Prostate gland (tissue), 2 donors: ENCODE results near the gene AMOTL1. TPM values are rescaled to one million over a fixed set of nuclear protein-coding genes. Genes with fewer than 3 reads are reported as not detected.

Source experiments
- DNase-seq: peaks from one replicate; pipeline ENCODE4 v3.0.0-alpha.2; 2019; ENCODE audit warnings: low spot score
- H3K27ac ChIP-seq, 2 donors: fragments of 200-600 bp; sonication (generic); 2 replicates each; pipeline ENCODE4 v1.5.1; 2017 to 2019
- H3K27me3 ChIP-seq: fragments of 200-600 bp; sonication (generic); replicated peaks from 2 replicates; pipeline ENCODE4 v1.5.1; 2019; ENCODE audit not compliant: insufficient read depth
- H3K36me3 ChIP-seq, 2 donors: fragments of 200-600 bp; sonication (generic); 1 replicate in 1 of 2; 2 replicates in 1 of 2; pipeline versions ENCODE4 v1.5.1 to v1.8.1; 2017 to 2019
- H3K4me1 ChIP-seq: fragments of 200-600 bp; sonication (generic); replicated peaks from 2 replicates; pipeline ENCODE4 v1.5.1; 2019
- H3K4me3 ChIP-seq, 2 donors: fragments of 200-600 bp; sonication (generic); 2 replicates each; pipeline ENCODE4 v1.5.1; 2017 to 2019
- H3K9me3 ChIP-seq: fragments of 200-600 bp; sonication (generic); 2 replicates; pipeline ENCODE4 v1.5.1; 2017
- POLR2A ChIP-seq: fragments of 450-650 bp; IDR thresholded peaks from one replicate; pipeline ENCODE4 v1.6.1; 2016; ENCODE audit warnings: antibody characterized with exemption, mild to moderate bottlenecking
- POLR2AphosphoS5 ChIP-seq: sonication (generic); formaldehyde crosslinking; IDR thresholded peaks from one replicate; pipeline ENCODE4 v1.6.1; 2017; ENCODE audit warnings: antibody characterized with exemption
- WGBS: methylation state at CpG from one replicate; pipeline ENCODE4 v1.1.5; 2018; 5-methylcytosine and 5-hydroxymethylcytosine counted together
- intact Hi-C: fragments of 100-400 bp; cut with DNase I; formaldehyde crosslinking; loops from one replicate; pipeline ENCODE4 v1.14.2; 2022
- total RNA-seq, 2 donors: library from RNA; depleted of rRNA; stranded (reverse); fragments of >200 nt; gene quantifications; one replicate each; pipeline ENCODE4 v1.1.0, GENCODE V29; 2016
- TF ChIP-seq, protein P1 (sequence below), 4 experiments: fragments of 200-600 bp in 2 of 4; fragments of 450-650 bp in 2 of 4; sonication (generic) in 2 of 4; IDR thresholded peaks; 1 replicate in 3 of 4; 2 replicates in 1 of 4; pipeline ENCODE4 v1.5.1; 2016 to 2019; ENCODE audit warnings: antibody characterized with exemption in 4 of 4, mild to moderate bottlenecking in 2 of 4, moderate library complexity in 2 of 4

AMOTL1 gene
- total RNA-seq, 2 donors from 2014 or later = 49.2 to 67.2 TPM

DNA sequence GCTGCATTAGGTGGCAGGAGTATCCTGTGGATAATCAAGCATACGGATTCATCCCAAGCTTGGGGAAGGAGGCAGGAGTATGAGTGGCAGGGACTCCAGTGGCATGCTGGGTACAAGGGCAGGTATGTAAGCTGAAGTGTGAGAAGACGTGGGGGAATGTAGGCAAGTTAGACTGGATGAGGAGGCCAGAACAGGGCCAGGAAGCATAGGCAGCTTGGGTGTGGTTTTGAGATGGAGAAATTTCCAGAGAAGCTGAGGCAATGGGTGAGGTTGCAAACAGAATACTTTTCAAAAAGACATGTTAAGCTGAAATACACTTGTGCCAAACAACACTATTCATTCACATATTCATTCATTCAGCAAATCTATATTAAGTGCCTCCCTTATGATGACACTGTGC is 43.1 kb upstream of the AMOTL1 start:
- intact Hi-C loops = no loop called here
- no peaks in the 10 kb centered on the region for H3K4me1 ChIP-seq
- no peak overlapping the region for H3K4me3 ChIP-seq
- TF ChIP-seq POLR2AphosphoS5 (no peak), POLR2A (no peak)
- TF ChIP-seq, protein P1, sequence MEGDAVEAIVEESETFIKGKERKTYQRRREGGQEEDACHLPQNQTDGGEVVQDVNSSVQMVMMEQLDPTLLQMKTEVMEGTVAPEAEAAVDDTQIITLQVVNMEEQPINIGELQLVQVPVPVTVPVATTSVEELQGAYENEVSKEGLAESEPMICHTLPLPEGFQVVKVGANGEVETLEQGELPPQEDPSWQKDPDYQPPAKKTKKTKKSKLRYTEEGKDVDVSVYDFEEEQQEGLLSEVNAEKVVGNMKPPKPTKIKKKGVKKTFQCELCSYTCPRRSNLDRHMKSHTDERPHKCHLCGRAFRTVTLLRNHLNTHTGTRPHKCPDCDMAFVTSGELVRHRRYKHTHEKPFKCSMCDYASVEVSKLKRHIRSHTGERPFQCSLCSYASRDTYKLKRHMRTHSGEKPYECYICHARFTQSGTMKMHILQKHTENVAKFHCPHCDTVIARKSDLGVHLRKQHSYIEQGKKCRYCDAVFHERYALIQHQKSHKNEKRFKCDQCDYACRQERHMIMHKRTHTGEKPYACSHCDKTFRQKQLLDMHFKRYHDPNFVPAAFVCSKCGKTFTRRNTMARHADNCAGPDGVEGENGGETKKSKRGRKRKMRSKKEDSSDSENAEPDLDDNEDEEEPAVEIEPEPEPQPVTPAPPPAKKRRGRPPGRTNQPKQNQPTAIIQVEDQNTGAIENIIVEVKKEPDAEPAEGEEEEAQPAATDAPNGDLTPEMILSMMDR (IDR thresholded peaks at IDR 0.05) = no peak
- no peaks in the 10 kb centered on the region for H3K9me3 ChIP-seq
- no peak for DNase-seq
- WGBS = 85% methylated on average over 2 of the region's 2 CpGs
- no peak overlapping the region for H3K27ac ChIP-seq
- no peaks in the 10 kb centered on the region for H3K27me3 ChIP-seq
- H3K36me3 ChIP-seq = no peaks in the 10 kb centered on the region

DNA sequence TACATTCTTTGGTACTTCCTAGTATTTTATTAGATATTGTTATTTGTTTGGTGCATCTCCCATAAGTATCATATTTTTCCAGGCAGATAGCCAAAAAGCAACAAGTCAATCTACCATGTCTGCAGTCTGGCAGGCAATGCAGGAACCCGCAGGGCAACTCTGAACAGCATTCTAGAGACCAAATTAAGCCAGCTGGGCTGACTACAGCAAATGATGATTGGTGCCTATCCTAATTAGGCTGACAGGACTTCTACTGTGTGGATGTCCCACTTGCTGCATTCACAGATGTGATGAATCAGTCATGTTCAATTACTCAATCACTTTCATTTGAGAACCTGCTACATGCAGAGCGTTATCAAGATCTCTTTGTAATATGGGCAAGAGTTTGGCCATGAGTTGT is 40.3 kb upstream of the AMOTL1 start:
- H3K9me3 ChIP-seq = no peaks in the 10 kb centered on the region
- H3K27ac ChIP-seq = no peak overlapping the region
- TF ChIP-seq, protein P1 (IDR thresholded peaks at IDR 0.05) = no peak
- TF ChIP-seq POLR2A = no peak
- no peak for TF ChIP-seq POLR2AphosphoS5
- WGBS = 72% methylated on average over 2 of the region's 2 CpGs
- H3K27me3 ChIP-seq = no peaks in the 10 kb centered on the region
- intact Hi-C loops = no loop called here
- DNase-seq = no peak
- H3K4me3 ChIP-seq = no peak overlapping the region
- H3K4me1 ChIP-seq = no peaks in the 10 kb centered on the region
- H3K36me3 ChIP-seq = no peaks in the 10 kb centered on the region

DNA sequence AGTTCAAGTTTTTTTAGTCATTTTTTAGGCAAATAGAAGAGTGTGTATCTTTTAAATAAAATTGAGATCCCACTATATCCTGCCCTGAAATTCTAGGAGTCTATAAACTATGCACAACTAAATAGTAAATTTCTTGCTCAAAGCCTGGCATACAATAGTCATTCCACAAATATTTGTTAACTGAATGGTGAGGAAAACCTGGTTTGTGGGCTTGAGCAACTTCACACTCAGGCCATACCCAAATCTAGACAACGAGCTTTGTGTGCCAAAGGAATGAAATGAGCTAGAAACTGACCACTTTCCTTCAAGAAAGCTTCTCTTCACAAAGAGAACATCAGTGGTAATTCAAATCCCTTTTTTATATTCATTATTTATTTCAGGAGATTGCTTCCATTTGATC is 39.6 kb upstream of the AMOTL1 start:
- no peaks in the 10 kb centered on the region for H3K27me3 ChIP-seq
- no peak for DNase-seq
- 74% methylated on average over 1 of the region's 1 CpG for WGBS
- no peaks in the 10 kb centered on the region for H3K9me3 ChIP-seq
- no peaks in the 10 kb centered on the region for H3K36me3 ChIP-seq
- TF ChIP-seq, protein P1 (IDR thresholded peaks at IDR 0.05) = no peak
- H3K4me3 ChIP-seq = no peak overlapping the region
- H3K27ac ChIP-seq = no peak overlapping the region
- intact Hi-C loops = no loop called here
- no peaks in the 10 kb centered on the region for H3K4me1 ChIP-seq

DNA sequence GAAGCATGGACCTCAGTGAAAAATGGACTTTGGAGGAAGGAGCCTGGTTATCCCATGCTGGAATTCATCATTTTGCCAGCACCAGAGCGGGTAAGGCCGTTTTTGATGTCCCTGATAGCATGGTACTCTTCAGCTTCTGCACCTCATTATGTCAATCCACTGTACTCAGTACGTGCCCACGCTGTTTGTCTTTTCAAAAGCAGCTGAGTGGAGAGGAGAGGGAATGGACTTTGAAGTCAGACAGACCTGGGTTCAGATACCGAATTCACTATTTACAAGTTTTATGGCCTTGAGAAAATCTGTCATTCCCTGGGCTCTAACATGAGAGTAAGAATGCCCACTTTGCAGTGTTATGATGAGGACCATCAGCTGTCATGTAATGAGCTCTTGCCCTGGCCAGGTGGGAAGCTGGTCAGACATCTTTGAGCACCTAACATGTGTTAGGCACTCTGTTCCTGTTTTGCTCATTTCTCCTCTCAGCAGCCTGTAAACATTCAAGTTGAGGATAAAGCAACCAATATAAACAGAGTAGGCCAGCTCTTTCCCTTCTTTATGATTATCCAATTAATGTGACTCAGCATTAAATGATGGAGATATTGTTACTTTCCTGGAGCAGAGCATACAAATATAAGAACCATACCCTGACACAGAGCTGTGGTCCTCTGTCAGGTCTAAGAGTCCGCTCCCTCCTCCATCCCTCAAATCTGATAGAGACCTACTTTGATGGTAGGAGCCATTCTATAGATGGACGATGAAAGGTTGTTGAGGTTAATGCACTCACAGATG is 39.0 kb upstream of the AMOTL1 start:
- no peaks in the 10 kb centered on the region for H3K27me3 ChIP-seq
- no peaks in the 10 kb centered on the region for H3K36me3 ChIP-seq
- intact Hi-C loops = no loop called here
- H3K27ac ChIP-seq = no peak overlapping the region
- no peaks in the 10 kb centered on the region for H3K4me1 ChIP-seq
- TF ChIP-seq POLR2AphosphoS5 (no peak), POLR2A (no peak)
- TF ChIP-seq, protein P1 (IDR thresholded peaks at IDR 0.05) = no peak
- H3K9me3 ChIP-seq = no peaks in the 10 kb centered on the region
- no peak for DNase-seq
- no peak overlapping the region for H3K4me3 ChIP-seq
- WGBS = 76% methylated on average over 7 of the region's 7 CpGs

DNA sequence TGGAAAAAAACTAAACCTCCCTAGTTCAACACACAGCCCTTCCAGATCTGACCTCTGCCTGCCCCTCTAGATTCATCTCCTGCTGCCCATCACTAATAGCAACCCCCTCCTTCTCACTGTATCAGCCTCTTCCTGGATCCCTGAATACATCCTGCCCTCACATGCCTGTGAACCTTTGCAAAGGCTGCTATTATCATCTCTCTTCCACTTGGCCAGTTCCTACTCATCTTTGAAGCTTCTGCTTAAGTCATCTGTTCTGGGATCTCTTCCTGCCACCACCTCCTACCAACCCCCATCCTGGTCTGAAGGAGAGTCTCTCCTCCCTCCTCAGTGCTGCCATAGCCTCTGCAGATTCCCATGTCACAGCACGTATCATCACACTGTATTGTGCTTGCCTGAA is 38.0 kb upstream of the AMOTL1 start:
- H3K36me3 ChIP-seq = no peaks in the 10 kb centered on the region
- TF ChIP-seq POLR2A (no peak), POLR2AphosphoS5 (no peak)
- TF ChIP-seq, protein P1 (IDR thresholded peaks at IDR 0.05) = no peak
- no peaks in the 10 kb centered on the region for H3K27me3 ChIP-seq
- no peak overlapping the region for H3K4me3 ChIP-seq
- no peak for DNase-seq
- H3K27ac ChIP-seq = no peak overlapping the region
- intact Hi-C loops = no loop called here
- 93% methylated on average over 1 of the region's 1 CpG for WGBS
- no peaks in the 10 kb centered on the region for H3K9me3 ChIP-seq
- H3K4me1 ChIP-seq = no peaks in the 10 kb centered on the region
